Lower leg skin (tissue), 3 donors: Measurements from ENCODE around the gene DRG2.

ENCODE experiments used
- POLR2A ChIP-seq, 2 donors: fragments of 450-650 bp; IDR thresholded peaks; one replicate each; pipeline ENCODE4 v1.6.1; 2016 to 2017; ENCODE audit warnings: antibody characterized with exemption in 2 of 2, mild to moderate bottlenecking in 1 of 2, moderate library complexity in 1 of 2
- TF ChIP-seq, protein P1 (sequence below), 3 donors: fragments of 450-650 bp; IDR thresholded peaks; one replicate each; pipeline ENCODE4 v1.5.1; 2016; ENCODE audit warnings: antibody characterized with exemption in 3 of 3, mild to moderate bottlenecking in 3 of 3, moderate library complexity in 2 of 3

DNA sequence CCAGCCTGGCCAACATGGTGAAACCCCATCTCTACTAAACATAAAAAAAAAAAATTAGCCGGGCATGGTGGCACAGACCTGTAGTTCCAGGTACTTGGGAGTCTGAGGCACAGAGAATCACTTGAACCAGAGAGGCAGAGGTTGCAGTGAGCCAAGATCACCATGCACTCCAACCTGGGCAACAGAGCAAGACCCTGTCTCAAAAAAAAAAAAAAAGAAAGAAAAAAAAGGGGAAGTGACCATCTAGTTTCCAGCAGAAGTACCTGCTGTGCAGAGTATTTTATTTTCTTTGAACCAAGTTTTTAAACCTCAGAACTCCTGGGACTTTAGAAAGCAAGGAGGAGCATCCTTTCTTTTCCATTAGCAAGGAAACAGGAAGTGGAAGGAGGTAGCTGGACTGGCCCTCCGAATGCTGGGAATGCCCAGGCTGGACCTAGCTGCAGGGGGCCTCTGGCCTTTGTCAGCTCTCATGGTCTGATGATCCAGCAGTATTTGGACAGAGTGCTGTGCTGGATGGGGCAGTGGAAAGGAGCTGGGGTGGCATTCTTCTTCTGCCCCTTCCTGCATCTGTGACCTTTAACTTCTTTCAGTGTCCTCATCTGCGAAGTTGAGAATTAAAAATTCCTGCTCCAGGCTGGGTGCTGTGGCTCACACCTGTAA, 41.9 kb upstream of the DRG2 start:
- TF ChIP-seq, protein P1, sequence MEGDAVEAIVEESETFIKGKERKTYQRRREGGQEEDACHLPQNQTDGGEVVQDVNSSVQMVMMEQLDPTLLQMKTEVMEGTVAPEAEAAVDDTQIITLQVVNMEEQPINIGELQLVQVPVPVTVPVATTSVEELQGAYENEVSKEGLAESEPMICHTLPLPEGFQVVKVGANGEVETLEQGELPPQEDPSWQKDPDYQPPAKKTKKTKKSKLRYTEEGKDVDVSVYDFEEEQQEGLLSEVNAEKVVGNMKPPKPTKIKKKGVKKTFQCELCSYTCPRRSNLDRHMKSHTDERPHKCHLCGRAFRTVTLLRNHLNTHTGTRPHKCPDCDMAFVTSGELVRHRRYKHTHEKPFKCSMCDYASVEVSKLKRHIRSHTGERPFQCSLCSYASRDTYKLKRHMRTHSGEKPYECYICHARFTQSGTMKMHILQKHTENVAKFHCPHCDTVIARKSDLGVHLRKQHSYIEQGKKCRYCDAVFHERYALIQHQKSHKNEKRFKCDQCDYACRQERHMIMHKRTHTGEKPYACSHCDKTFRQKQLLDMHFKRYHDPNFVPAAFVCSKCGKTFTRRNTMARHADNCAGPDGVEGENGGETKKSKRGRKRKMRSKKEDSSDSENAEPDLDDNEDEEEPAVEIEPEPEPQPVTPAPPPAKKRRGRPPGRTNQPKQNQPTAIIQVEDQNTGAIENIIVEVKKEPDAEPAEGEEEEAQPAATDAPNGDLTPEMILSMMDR (IDR thresholded peaks at IDR 0.05), result no peak
- TF ChIP-seq POLR2A (IDR thresholded peaks at IDR 0.05), result no peak
